T-helper 1 cell treated with Interleukin-12 subunit alpha and Interleukin-12 subunit beta and Interleukin-4 antibody, amounts not matched to agents 30 ng/mL and 1 ng/mL, for 36 hours (primary cell): ENCODE measurements around the gene PRELID3B. TPM values are rescaled to one million over a fixed set of nuclear protein-coding genes. Genes with fewer than 3 reads are reported as not detected.

Experiments
- intact Hi-C: fragments of 100-400 bp; cut with micrococcal nuclease; formaldehyde crosslinking; loops from one replicate; pipeline ENCODE4 v1.15.1; 2024
- total RNA-seq: library from RNA; stranded (reverse); gene quantifications from 2 replicates; pipeline ENCODE4 v1.2.3, GENCODE V29; 2022

PRELID3B gene
- total RNA-seq, 1 donor from 2014 or later = 68.7 TPM

GRCh38 chr20:59001068-59001448 lies 41.5 kb downstream of the PRELID3B start:
- intact Hi-C loops = loop anchor here (10.0 kb wide), 1 partner anchor 696 kb away; the partner anchor contains the start of gene RAB22A

- intact Hi-C loops = loop anchor here (10.0 kb wide), 1 partner anchor 696 kb away; the partner anchor contains the start of gene RAB22A
These were observed 42.3 kb downstream of the PRELID3B start for GRCh38 chr20:59000326-59000725.

GRCh38 chr20:58998656-58999055 lies 43.9 kb downstream of the PRELID3B start:
- intact Hi-C loops = no loop called here

GRCh38 chr20:58997141-58997770 lies 45.3 kb downstream of the PRELID3B start:
- intact Hi-C loops = no loop called here

- intact Hi-C loops = no loop called here
These were observed 46.4 kb downstream of the PRELID3B start for GRCh38 chr20:58996226-58996611.

GRCh38 chr20:58995461-58996225 lies 46.9 kb downstream of the PRELID3B start:
- intact Hi-C loops = no loop called here

GRCh38 chr20:58994390-58995159 lies 48.0 kb downstream of the PRELID3B start:
- intact Hi-C loops = no loop called here

- intact Hi-C loops = no loop called here
These were observed 49.0 kb downstream of the PRELID3B start for GRCh38 chr20:58993332-58994248.

- intact Hi-C loops = no loop called here
These were observed 49.7 kb downstream of the PRELID3B start for GRCh38 chr20:58992911-58993310.

- intact Hi-C loops = no loop called here
These were observed 50.9 kb downstream of the PRELID3B start for GRCh38 chr20:58991715-58992114.

- intact Hi-C loops = no loop called here
These were observed 51.7 kb downstream of the PRELID3B start for GRCh38 chr20:58990651-58991445.

- intact Hi-C loops = no loop called here
These were observed 53.4 kb downstream of the PRELID3B start for GRCh38 chr20:58989196-58989595.

GRCh38 chr20:58988565-58988882 lies 54.1 kb downstream of the PRELID3B start:
- intact Hi-C loops = no loop called here

- intact Hi-C loops = no loop called here
These were observed 54.6 kb downstream of the PRELID3B start for GRCh38 chr20:58987790-58988564.

GRCh38 chr20:58986968-58987517 lies 55.5 kb downstream of the PRELID3B start:
- intact Hi-C loops = no loop called here

GRCh38 chr20:58986286-58986967 lies 56.2 kb downstream of the PRELID3B start:
- intact Hi-C loops = no loop called here

GRCh38 chr20:58985656-58986055 lies 56.9 kb downstream of the PRELID3B start:
- intact Hi-C loops = no loop called here

GRCh38 chr20:58984691-58985090 lies 57.9 kb downstream of the PRELID3B start:
- intact Hi-C loops = loop anchor here (5.0 kb wide), 2 partner anchors 77 to 193 kb away; no protein-coding TSS in a partner anchor
